SKM-1 treated with dmso at 0.1 percent for 144 hours (cell line): ENCODE results near the gene GZMM.

Source experiments
- DNase-seq: peaks from one replicate; lab custom pipeline; 2025; ENCODE audit not compliant: unreplicated experiment; lab: John Stamatoyannopoulos, UW

The GZMM gene

GRCh38 chr19:594265-594870 is 50.5 kb downstream of the GZMM start:
- no peak for DNase-seq

- DNase-seq = no peak
Measured at GRCh38 chr19:595326-596262, 51.7 kb downstream of the GZMM start.

GRCh38 chr19:596263-596655 is 52.4 kb downstream of the GZMM start:
- no peak for DNase-seq

GRCh38 chr19:597406-598315 is 53.8 kb downstream of the GZMM start:
- DNase-seq = no peak
